HG02884 (cell line): ENCODE data around the gene F13A1.

ENCODE experiments used
- ATAC-seq: cut with Tn5 transposase; IDR thresholded peaks from one replicate; pipeline ENCODE4 v1.9.1; 2021; ENCODE audit warnings: mild to moderate bottlenecking, moderate library complexity; ENCODE audit not compliant: unreplicated experiment

Gene F13A1

GRCh38 chr6:6121943-6122342 is 198.5 kb downstream of the F13A1 start:
- ATAC-seq: no peak

- ATAC-seq: no peak
Measured at GRCh38 chr6:6105472-6106036, 214.9 kb downstream of the F13A1 start.
